ENCODE measurements around the gene AZGP1.

DNA sequence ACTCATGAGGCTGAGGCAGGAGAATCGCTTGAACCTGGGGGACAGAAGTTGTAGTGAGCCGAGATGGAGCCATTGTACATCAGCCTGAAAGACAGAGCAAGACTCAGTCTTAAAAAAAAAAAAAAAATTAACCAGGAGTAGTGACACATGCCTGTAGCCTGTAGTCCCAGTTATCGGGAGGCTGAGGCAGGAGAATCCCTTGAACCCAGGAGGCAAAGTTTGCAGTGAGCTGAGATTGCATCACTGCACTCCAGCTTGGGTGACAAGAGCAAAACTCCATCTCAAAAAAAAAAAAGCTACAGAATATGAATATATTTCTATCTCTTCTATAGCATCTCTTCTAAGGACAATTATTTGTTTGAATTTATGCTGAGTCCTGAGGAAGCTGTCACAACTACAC is 6.5 kb downstream of the AZGP1 start:
- TF ChIP-seq GATA2 (IDR thresholded peaks at IDR 0.05; ENCODE audit: low read depth, low read length): no peak
- no peak for TF ChIP-seq GATA3 (IDR thresholded peaks at IDR 0.05; ENCODE audit: low read depth, low read length)

Measured in SH-SY5Y (cell line).